ENCODE results near the gene ZNF439.
A peak's percentile ranks its signal among the peaks of the same experiment; 100 is the strongest.
"Not testable (repeated sequence)": the region's sequence is repeated elsewhere in the genome, so short reads cannot be mapped to it uniquely, and the experiment has no call there.

Gene ZNF439

DNA sequence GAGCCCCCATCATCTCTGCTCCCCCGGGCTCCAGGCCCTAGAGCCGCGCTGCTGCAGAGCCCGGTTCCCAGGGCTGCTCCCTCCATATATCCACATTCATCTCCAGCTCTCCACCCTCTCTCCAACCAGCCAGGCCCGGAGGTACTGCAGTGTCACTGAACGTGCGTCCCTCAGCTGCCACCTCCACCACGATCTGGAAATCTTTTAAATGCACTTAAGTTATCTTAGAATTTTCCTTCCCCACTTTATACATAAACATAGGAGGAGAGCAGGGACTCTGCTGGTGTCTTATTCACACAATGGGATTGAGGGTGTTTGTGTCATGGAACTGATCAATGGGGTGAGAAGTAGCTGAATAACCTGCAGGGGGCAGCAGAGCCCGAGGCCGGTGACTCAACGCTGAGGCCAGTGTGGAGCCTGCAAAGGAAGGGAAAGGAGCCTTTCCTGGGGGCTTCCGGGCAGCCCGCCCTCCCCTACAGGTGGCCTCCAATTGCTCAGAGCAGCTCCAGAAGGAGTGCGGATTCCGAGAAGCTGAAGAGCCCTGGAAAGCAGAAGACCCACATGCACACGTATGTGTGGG is 31.3 kb downstream of the ZNF439 start:
- H3K36me3 ChIP-seq (replicated peaks); DNase-seq; H3K27me3 ChIP-seq (replicated peaks); H3K27ac ChIP-seq; in situ Hi-C loops (cut with HindIII; ENCODE audit: low pct_ligation_motif_present, low sequenced_read_pairs); H3K4me3 ChIP-seq (ENCODE audit: low read depth, low read length): not testable (repeated sequence)
- peak; percentile 34 for TF ChIP-seq CTCF (IDR thresholded peaks at IDR 0.05; ENCODE audit: low read depth, low read length, missing control alignments)

DNA sequence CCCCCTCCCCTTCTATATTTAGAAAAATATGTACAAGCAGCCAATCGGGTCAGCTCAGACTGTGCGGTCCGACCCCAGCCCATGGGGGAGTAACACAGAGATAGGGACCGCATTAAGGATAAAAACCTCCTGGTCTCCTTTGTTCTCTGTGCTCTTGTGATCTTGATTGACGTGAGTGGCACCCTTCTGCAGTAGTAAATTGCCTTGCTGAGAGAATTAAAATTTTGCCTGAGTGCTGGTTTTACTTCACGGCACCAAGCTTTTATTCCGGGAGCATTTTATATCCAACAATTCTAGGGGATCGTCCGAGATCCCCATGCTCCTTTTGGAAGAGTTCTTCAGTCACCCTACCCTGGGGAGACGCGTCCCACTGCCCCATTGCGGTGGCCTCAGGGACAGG is 32.1 kb downstream of the ZNF439 start:
- H3K36me3 ChIP-seq (replicated peaks) = no peaks in the 10 kb centered on the region
- H3K27ac ChIP-seq = no peak overlapping the region
- in situ Hi-C loops (cut with HindIII; ENCODE audit: low pct_ligation_motif_present, low sequenced_read_pairs) = no loop called here
- no peak overlapping the region for H3K4me3 ChIP-seq (ENCODE audit: low read depth, low read length)
- TF ChIP-seq CTCF (IDR thresholded peaks at IDR 0.05; ENCODE audit: low read depth, low read length, missing control alignments) = no peak
- H3K27me3 ChIP-seq (replicated peaks) = no peaks in the 10 kb centered on the region
- DNase-seq = no peak

DNA sequence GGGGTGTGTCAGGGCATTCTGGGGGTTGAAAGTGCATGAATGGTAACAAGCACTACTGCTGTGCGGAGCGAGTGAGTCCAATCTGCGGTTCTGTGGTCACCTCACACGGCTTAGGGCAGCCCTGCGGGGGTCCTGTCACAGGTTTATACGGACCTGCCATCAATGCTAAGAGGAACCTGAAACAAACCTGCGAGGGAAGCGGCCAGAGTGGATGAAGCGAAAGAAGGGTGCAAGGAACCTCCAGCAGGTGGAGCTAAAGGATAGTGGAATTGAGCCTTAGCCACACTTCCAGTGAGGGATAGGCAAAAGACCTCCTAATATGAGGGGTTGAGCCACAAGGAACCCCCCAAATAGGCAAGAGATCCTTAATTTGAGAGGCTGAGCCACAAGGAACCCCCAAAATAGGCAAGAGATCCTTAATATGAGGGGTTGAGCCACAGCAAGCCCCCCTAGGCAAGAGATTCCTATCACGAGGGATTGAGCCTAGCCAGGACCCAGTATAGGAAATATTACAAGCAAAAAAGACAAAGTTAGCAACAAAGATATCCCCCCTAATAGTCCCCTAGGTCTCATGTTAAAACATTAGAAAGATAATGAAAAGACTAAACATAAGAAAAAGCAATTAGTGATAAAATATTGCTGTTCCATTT is 32.8 kb downstream of the ZNF439 start:
- peak; percentile 34 for DNase-seq
- peak; percentile 83 for TF ChIP-seq CTCF (IDR thresholded peaks at IDR 0.05; ENCODE audit: low read depth, low read length, missing control alignments)
- H3K27me3 ChIP-seq (replicated peaks) = no peaks in the 10 kb centered on the region
- H3K27ac ChIP-seq = no peak overlapping the region
- no peak overlapping the region for H3K4me3 ChIP-seq (ENCODE audit: low read depth, low read length)
- H3K36me3 ChIP-seq (replicated peaks) = no peaks in the 10 kb centered on the region
- in situ Hi-C loops (cut with HindIII; ENCODE audit: low pct_ligation_motif_present, low sequenced_read_pairs) = no loop called here

DNA sequence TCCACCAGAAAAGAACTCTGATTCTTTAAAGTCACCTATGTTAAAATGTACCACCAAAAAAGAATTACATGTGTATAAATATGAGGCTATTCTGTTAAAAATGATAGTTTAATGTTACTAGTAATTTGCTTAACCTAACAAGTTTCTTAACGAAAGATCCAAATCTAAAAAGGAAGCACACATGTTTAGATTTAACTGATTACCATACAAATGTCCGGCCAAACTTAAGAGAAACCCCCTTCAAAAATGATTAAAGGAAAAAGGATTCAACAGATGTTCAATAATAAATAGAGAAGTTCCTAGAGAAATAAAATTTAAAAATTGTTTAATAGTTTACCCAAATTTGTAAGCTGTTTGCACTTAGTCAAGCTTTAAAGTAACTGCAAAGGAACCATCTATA is 34.1 kb downstream of the ZNF439 start:
- Histone ChIP-seq H3K27ac (no peak overlapping the region), H3K27me3 (replicated peaks) (no peaks in the 10 kb centered on the region), H3K4me3 (ENCODE audit: low read depth, low read length) (no peak overlapping the region), H3K36me3 (replicated peaks) (no peaks in the 10 kb centered on the region)
- no peak for TF ChIP-seq CTCF (IDR thresholded peaks at IDR 0.05; ENCODE audit: low read depth, low read length, missing control alignments)
- DNase-seq = no peak
- in situ Hi-C loops (cut with HindIII; ENCODE audit: low pct_ligation_motif_present, low sequenced_read_pairs) = no loop called here

DNA sequence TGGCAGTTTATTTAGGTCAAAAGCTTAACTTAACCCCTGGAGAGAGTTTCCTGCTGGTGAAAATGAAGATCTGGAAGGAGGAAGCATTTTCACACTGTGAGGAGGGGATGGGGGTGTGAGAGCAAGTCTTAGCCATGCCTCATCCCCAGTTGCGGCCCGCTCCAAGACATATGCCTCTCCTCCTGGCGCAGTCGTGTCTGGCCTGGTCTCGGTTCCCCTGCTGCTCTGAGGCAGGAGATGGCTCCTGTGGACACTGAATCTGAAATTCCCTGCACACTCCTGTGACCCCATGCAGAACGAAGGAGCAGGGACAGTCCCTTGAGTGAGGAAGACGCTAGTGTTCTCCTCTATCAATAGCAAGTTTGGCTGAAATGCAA is 38.7 kb downstream of the ZNF439 start:
- Histone ChIP-seq H3K27ac (no peak overlapping the region), H3K4me3 (ENCODE audit: low read depth, low read length) (peak overlapping the region; percentile 83), H3K36me3 (replicated peaks) (no peaks in the 10 kb centered on the region), H3K27me3 (replicated peaks) (no peaks in the 10 kb centered on the region)
- DNase-seq = no peak
- in situ Hi-C loops (cut with HindIII; ENCODE audit: low pct_ligation_motif_present, low sequenced_read_pairs) = no loop called here
- TF ChIP-seq CTCF (IDR thresholded peaks at IDR 0.05; ENCODE audit: low read depth, low read length, missing control alignments) = no peak

Measured in brain microvascular endothelial cell (primary cell).